Liver (tissue), 9 donors: Measurements from ENCODE around the gene SHOC1. TPM values are rescaled to one million over a fixed set of nuclear protein-coding genes. Genes with fewer than 3 reads are reported as not detected.

ENCODE experiments used
- DNase-seq: peaks from one replicate; pipeline ENCODE4 v3.0.0-alpha.2; 2017; ENCODE audit warnings: low spot score
- H3K27ac ChIP-seq, 2 donors: one replicate each; pipeline ENCODE4 v1.7.0; 2013; ENCODE audit warnings: inconsistent platforms in 2 of 2, low read length in 2 of 2, control low read depth in 1 of 2, low read depth in 1 of 2, mild to moderate bottlenecking in 1 of 2
- H3K27me3 ChIP-seq, 4 donors: one replicate each; pipeline versions ENCODE4 v1.6.1 to v1.7.0; 2013; ENCODE audit warnings: low read length in 3 of 4, inconsistent platforms in 1 of 4, mild to moderate bottlenecking in 1 of 4, moderate library complexity in 1 of 4; ENCODE audit not compliant: control insufficient read depth in 4 of 4, insufficient read depth in 4 of 4
- H3K36me3 ChIP-seq, 4 donors: one replicate each; pipeline versions ENCODE4 v1.6.1 to v1.7.0; 2013; ENCODE audit warnings: low read length in 3 of 4, mild to moderate bottlenecking in 3 of 4, low read depth in 1 of 4, moderate library complexity in 1 of 4; ENCODE audit not compliant: control insufficient read depth in 4 of 4, insufficient read depth in 3 of 4
- H3K4me1 ChIP-seq, 4 donors: one replicate each; pipeline versions ENCODE4 v1.6.1 to v1.7.0; 2013; ENCODE audit warnings: low read length in 3 of 4, mild to moderate bottlenecking in 3 of 4, moderate library complexity in 1 of 4; ENCODE audit not compliant: control insufficient read depth in 4 of 4, insufficient read depth in 4 of 4
- H3K4me3 ChIP-seq, 3 donors: one replicate each; pipeline versions ENCODE4 v1.6.1 to v1.7.0; 2013; ENCODE audit warnings: low read length in 3 of 3, control low read depth in 1 of 3, low read depth in 1 of 3, mild to moderate bottlenecking in 1 of 3
- H3K9ac ChIP-seq, 2 donors: one replicate each; pipeline ENCODE4 v1.7.0; 2013; ENCODE audit warnings: low read length in 2 of 2, mild to moderate bottlenecking in 2 of 2, moderate library complexity in 2 of 2, control low read depth in 1 of 2, low read depth in 1 of 2
- H3K9me3 ChIP-seq, 4 donors: one replicate each; pipeline versions ENCODE4 v1.6.1 to v1.7.0; 2013; ENCODE audit warnings: low read length in 3 of 4; ENCODE audit not compliant: control insufficient read depth in 4 of 4
- FOXA1 ChIP-seq: IDR thresholded peaks from 2 replicates; pipeline ENCODE4 v1.6.1; 2016; ENCODE audit warnings: antibody characterized with exemption
- FOXA2 ChIP-seq: IDR thresholded peaks from 2 replicates; pipeline ENCODE4 v1.6.1; 2016; ENCODE audit warnings: antibody characterized with exemption
- GABPA ChIP-seq, 2 donors: IDR thresholded peaks in 1 of 2; conservative IDR thresholded peaks in 1 of 2; 2 replicates each; pipeline ENCODE4 v1.6.1; 2016; ENCODE audit warnings: antibody characterized with exemption in 2 of 2, mild to moderate bottlenecking in 1 of 2, moderate library complexity in 1 of 2
- HNF4A ChIP-seq, 2 donors: conservative IDR thresholded peaks; 2 replicates each; pipeline ENCODE4 v1.6.1; 2016; ENCODE audit warnings: antibody characterized with exemption in 2 of 2, mild to moderate bottlenecking in 2 of 2
- HNF4G ChIP-seq: IDR thresholded peaks from 2 replicates; pipeline ENCODE4 v1.6.1; 2016; ENCODE audit warnings: antibody characterized with exemption
- JUND ChIP-seq, 2 donors: IDR thresholded peaks; 2 replicates each; pipeline ENCODE4 v1.6.1; 2016; ENCODE audit warnings: antibody characterized with exemption in 2 of 2
- NR2F2 ChIP-seq: IDR thresholded peaks from 2 replicates; pipeline ENCODE4 v1.6.1; 2016; ENCODE audit warnings: antibody characterized with exemption
- RAD21 ChIP-seq, 2 donors: IDR thresholded peaks; 2 replicates each; pipeline ENCODE4 v1.6.1; 2016; ENCODE audit warnings: antibody characterized with exemption in 2 of 2, mild to moderate bottlenecking in 2 of 2
- RXRA ChIP-seq, 2 donors: IDR thresholded peaks; 2 replicates each; pipeline ENCODE4 v1.6.1; 2017 to 2018; ENCODE audit warnings: antibody characterized with exemption in 2 of 2, mild to moderate bottlenecking in 1 of 2
- SP1 ChIP-seq: IDR thresholded peaks from 2 replicates; pipeline ENCODE4 v1.6.1; 2018; ENCODE audit warnings: antibody characterized with exemption, mild to moderate bottlenecking
- TAF1 ChIP-seq: conservative IDR thresholded peaks from 2 replicates; pipeline ENCODE4 v1.6.1; 2016; ENCODE audit warnings: antibody characterized with exemption, mild to moderate bottlenecking
- YY1 ChIP-seq: IDR thresholded peaks from 2 replicates; pipeline ENCODE4 v1.6.1; 2016; ENCODE audit warnings: antibody characterized with exemption, mild to moderate bottlenecking
- WGBS: extraction: QIAGEN DNeasy Blood & Tissue Kit; methylation state at CpG from one replicate; pipeline ENCODE4 v1.1.7; 2013; 5-methylcytosine and 5-hydroxymethylcytosine counted together
- polyA plus RNA-seq, 2 donors: library from polyadenylated mRNA; stranded (reverse) in 1 of 2; unstranded in 1 of 2; fragments of 200-250 nt in 1 of 2; fragments of >200 nt in 1 of 2; fragmentation: Nextera tagmentation in 1 of 2; extraction: Ambion mirVana in 1 of 2; gene quantifications; one replicate each; pipeline versions ENCODE4 v1.2.1 to v1.2.3, GENCODE V29; 2013 to 2015
- total RNA-seq, 2 donors: library from RNA; depleted of rRNA; stranded (reverse); fragments of >200 nt; gene quantifications; one replicate each; pipeline ENCODE4 v1.2.3, GENCODE V29; 2014
- TF ChIP-seq, protein P1 (sequence below): IDR thresholded peaks from 2 replicates; pipeline ENCODE4 v1.6.1; 2016; ENCODE audit warnings: antibody characterized with exemption, mild to moderate bottlenecking
- TF ChIP-seq, protein P2 (sequence below): IDR thresholded peaks from 2 replicates; pipeline ENCODE4 v1.6.1; 2016; ENCODE audit warnings: antibody characterized with exemption
- TF ChIP-seq, protein P3 (sequence below): fragments of 150-350 bp; IDR thresholded peaks from 2 replicates; pipeline ENCODE4 v1.5.1; 2017; ENCODE audit warnings: improper control_type of control experiment, low read depth, low read length; ENCODE audit not compliant: missing input control
- TF ChIP-seq, protein P4 (sequence below): IDR thresholded peaks from 2 replicates; pipeline ENCODE4 v1.6.1; 2016; ENCODE audit warnings: antibody characterized with exemption
- TF ChIP-seq, protein P5 (sequence below): IDR thresholded peaks from 2 replicates; pipeline ENCODE4 v1.6.1; 2016; ENCODE audit warnings: antibody characterized with exemption
- donor health status: healthy.
- donor health status: healthy.
- donor health status: healthy.
- donor health status: healthy.
- donor health status: healthy.

SHOC1 gene
- total and polyA plus RNA-seq, 4 donors: 0.13 TPM; not detected in 3

DNA sequence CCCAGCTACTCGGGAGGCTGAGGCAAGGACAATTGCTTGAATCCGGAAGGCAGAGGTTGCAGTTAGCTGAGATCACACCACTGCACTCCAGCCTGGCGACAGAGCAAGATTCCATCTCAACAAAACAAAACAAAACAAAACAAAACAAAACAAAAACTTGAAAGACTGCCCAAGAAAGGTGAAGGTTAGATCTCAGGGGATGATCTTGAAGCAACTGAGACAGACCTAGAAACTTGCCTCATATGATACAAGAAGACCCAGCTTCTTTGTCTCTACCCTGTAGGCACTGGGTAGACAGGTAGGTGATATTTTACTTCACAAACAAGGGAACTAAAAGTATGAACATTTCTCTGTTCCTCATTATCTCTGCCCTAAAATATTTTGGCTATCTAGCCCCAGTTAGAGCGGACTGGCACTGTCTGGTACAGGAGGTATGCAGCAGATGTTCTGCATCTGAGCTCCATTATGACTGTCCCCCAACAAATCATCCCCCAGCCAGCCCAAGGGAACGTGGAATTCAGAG, 26.3 kb upstream of the SHOC1 start:
- H3K9me3 ChIP-seq: no peaks in the 10 kb centered on the region

DNA sequence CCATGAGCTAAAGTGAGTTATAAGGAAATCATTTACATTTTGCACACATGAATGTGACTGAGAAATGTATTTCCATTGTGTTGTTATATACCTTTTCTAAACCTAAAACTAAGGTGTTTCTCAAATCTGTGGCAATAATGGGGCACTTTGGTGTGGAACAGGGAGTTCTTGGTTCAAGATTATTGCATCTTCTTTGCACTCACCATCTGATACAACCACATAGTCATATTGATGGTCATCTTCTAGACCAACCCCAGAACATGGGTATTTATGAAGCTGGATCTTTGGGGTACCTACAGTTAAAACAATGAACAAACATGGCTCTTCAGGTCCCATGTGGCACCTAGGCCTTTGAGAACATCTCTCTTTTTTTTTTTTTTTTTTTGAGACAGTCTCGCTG, 24.6 kb upstream of the SHOC1 start:
- Histone ChIP-seq H3K4me3 (no peak overlapping the region), H3K9me3 (no peaks in the 10 kb centered on the region), H3K4me1 (no peaks in the 10 kb centered on the region), H3K27me3 (no peaks in the 10 kb centered on the region), H3K36me3 (no peaks in the 10 kb centered on the region), H3K27ac (no peak overlapping the region), H3K9ac (no peak overlapping the region)
- TF ChIP-seq, protein P1, sequence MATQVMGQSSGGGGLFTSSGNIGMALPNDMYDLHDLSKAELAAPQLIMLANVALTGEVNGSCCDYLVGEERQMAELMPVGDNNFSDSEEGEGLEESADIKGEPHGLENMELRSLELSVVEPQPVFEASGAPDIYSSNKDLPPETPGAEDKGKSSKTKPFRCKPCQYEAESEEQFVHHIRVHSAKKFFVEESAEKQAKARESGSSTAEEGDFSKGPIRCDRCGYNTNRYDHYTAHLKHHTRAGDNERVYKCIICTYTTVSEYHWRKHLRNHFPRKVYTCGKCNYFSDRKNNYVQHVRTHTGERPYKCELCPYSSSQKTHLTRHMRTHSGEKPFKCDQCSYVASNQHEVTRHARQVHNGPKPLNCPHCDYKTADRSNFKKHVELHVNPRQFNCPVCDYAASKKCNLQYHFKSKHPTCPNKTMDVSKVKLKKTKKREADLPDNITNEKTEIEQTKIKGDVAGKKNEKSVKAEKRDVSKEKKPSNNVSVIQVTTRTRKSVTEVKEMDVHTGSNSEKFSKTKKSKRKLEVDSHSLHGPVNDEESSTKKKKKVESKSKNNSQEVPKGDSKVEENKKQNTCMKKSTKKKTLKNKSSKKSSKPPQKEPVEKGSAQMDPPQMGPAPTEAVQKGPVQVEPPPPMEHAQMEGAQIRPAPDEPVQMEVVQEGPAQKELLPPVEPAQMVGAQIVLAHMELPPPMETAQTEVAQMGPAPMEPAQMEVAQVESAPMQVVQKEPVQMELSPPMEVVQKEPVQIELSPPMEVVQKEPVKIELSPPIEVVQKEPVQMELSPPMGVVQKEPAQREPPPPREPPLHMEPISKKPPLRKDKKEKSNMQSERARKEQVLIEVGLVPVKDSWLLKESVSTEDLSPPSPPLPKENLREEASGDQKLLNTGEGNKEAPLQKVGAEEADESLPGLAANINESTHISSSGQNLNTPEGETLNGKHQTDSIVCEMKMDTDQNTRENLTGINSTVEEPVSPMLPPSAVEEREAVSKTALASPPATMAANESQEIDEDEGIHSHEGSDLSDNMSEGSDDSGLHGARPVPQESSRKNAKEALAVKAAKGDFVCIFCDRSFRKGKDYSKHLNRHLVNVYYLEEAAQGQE: no peak
- TF ChIP-seq FOXA1: no peak
- TF ChIP-seq HNF4A (conservative IDR thresholded peaks at IDR 0.05): no peak
- no peak for TF ChIP-seq FOXA2
- TF ChIP-seq YY1: no peak
- TF ChIP-seq HNF4G: no peak
- TF ChIP-seq, protein P2, sequence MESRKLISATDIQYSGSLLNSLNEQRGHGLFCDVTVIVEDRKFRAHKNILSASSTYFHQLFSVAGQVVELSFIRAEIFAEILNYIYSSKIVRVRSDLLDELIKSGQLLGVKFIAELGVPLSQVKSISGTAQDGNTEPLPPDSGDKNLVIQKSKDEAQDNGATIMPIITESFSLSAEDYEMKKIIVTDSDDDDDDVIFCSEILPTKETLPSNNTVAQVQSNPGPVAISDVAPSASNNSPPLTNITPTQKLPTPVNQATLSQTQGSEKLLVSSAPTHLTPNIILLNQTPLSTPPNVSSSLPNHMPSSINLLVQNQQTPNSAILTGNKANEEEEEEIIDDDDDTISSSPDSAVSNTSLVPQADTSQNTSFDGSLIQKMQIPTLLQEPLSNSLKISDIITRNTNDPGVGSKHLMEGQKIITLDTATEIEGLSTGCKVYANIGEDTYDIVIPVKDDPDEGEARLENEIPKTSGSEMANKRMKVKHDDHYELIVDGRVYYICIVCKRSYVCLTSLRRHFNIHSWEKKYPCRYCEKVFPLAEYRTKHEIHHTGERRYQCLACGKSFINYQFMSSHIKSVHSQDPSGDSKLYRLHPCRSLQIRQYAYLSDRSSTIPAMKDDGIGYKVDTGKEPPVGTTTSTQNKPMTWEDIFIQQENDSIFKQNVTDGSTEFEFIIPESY: no peak
- TF ChIP-seq, protein P3, sequence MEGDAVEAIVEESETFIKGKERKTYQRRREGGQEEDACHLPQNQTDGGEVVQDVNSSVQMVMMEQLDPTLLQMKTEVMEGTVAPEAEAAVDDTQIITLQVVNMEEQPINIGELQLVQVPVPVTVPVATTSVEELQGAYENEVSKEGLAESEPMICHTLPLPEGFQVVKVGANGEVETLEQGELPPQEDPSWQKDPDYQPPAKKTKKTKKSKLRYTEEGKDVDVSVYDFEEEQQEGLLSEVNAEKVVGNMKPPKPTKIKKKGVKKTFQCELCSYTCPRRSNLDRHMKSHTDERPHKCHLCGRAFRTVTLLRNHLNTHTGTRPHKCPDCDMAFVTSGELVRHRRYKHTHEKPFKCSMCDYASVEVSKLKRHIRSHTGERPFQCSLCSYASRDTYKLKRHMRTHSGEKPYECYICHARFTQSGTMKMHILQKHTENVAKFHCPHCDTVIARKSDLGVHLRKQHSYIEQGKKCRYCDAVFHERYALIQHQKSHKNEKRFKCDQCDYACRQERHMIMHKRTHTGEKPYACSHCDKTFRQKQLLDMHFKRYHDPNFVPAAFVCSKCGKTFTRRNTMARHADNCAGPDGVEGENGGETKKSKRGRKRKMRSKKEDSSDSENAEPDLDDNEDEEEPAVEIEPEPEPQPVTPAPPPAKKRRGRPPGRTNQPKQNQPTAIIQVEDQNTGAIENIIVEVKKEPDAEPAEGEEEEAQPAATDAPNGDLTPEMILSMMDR: no peak
- no peak for TF ChIP-seq TAF1
- no peak for TF ChIP-seq SP1
- no peak for TF ChIP-seq NR2F2
- TF ChIP-seq GABPA (IDR thresholded peaks at IDR 0.05 in 1 of 2, conservative IDR thresholded peaks at IDR 0.05 in 1 of 2): no peak
- TF ChIP-seq, protein P4, sequence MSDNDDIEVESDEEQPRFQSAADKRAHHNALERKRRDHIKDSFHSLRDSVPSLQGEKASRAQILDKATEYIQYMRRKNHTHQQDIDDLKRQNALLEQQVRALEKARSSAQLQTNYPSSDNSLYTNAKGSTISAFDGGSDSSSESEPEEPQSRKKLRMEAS: no peak
- TF ChIP-seq, protein P5, sequence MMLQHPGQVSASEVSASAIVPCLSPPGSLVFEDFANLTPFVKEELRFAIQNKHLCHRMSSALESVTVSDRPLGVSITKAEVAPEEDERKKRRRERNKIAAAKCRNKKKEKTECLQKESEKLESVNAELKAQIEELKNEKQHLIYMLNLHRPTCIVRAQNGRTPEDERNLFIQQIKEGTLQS: no peak
- no peak for TF ChIP-seq RXRA (IDR thresholded peaks at IDR 0.05)
- TF ChIP-seq JUND (IDR thresholded peaks at IDR 0.05): no peak
- no peak for TF ChIP-seq RAD21 (IDR thresholded peaks at IDR 0.05)
- WGBS: 100% methylated on average over 1 of the region's 1 CpG
- no peak for DNase-seq

More for the DNA sequence above, 26.3 kb upstream of the SHOC1 start:
- Histone ChIP-seq H3K4me1 (no peaks in the 10 kb centered on the region), H3K4me3 (no peak overlapping the region), H3K9ac (no peak overlapping the region), H3K27me3 (no peaks in the 10 kb centered on the region), H3K36me3 (no peaks in the 10 kb centered on the region), H3K27ac (no peak overlapping the region)
- WGBS: 71% methylated on average over 5 of the region's 5 CpGs
- TF ChIP-seq GABPA (IDR thresholded peaks at IDR 0.05 in 1 of 2, conservative IDR thresholded peaks at IDR 0.05 in 1 of 2) (no peak), TAF1 (no peak)
- TF ChIP-seq, protein P1: no peak
- DNase-seq: no peak
